ENCODE results near the gene RHBDD2. TPM values are rescaled to one million over a fixed set of nuclear protein-coding genes. Genes with fewer than 3 reads are reported as not detected.
A peak's percentile ranks its signal among the peaks of the same experiment; 100 is the strongest.

Gene RHBDD2
- total and polyA plus RNA-seq, 9 of the 15 experiments (the other 6 are each of a cell fraction or from before 2014, with no cell fraction given): 3.3 to 36.7 (median 17.9) TPM

- Histone ChIP-seq H3K79me2 (ENCODE audit: control insufficient read depth, insufficient read depth, low read length) (peaks cover 6% of the 10 kb centered on the region), H3K27me3 (ENCODE audit: control insufficient read depth in 2 of 2, insufficient read depth in 2 of 2, low read length in 2 of 2) (no peaks in the 10 kb centered on the region), H3K4me3 (no peak overlapping the region), H3K9me3 (replicated peaks; ENCODE audit: control insufficient read depth, insufficient read depth, low read depth, low read length) (no peaks in the 10 kb centered on the region), H3K4me1 (replicated peaks in 1 of 2; ENCODE audit: control insufficient read depth in 2 of 2, insufficient read depth in 2 of 2, low read length in 2 of 2) (peaks cover 5 to 19% of the 10 kb centered on the region in 2 experiments; a peak in 4 of 5 replicates), H3K9me1 (ENCODE audit: control insufficient read depth, insufficient read depth, low read length) (no peaks in the 10 kb centered on the region), H3K36me3 (ENCODE audit: control insufficient read depth, insufficient read depth, low read length) (peaks cover 71% of the 10 kb centered on the region), H4K20me1 (replicated peaks; ENCODE audit: control insufficient read depth, insufficient read depth, low read length) (no peaks in the 10 kb centered on the region; the same call in 1 of the 2 replicates), H2AFZ (ENCODE audit: low read depth, low read length) (no peak overlapping the region), H3K4me2 (ENCODE audit: insufficient read depth, low read length) (no peak overlapping the region), H3K9ac (ENCODE audit: insufficient read depth in 1 of 2, low read depth in 2 of 2, low read length in 2 of 2) (no peak overlapping the region), H3K27ac (ENCODE audit: extremely low read depth, low read depth, low read length) (no peak overlapping the region)
- POLR2A ChIA-PET: interaction anchor here (0.6 to 4.1 kb wide), 4 partner anchors 12 to 168 kb away, joined by 3 to 20 read pairs (median 4); no protein-coding TSS in a partner anchor
- WGBS (ENCODE audit: insufficient coverage, low coverage, missing lambda C conversion rate): 87% methylated on average over 3 of the region's 3 CpGs
- FAIRE-seq (no peak), ATAC-seq (no peak), DNase-seq (ENCODE audit: extremely low read depth in 1 of 4, low spot score in 3 of 4) (no peak)
- intact Hi-C loops (cut with micrococcal nuclease) (no loop called here), in situ Hi-C loops (cut with MboI) (no loop called here)
- no TSS peak for BruUV-seq (replicated peaks)
- TF ChIP-seq, protein P1, sequence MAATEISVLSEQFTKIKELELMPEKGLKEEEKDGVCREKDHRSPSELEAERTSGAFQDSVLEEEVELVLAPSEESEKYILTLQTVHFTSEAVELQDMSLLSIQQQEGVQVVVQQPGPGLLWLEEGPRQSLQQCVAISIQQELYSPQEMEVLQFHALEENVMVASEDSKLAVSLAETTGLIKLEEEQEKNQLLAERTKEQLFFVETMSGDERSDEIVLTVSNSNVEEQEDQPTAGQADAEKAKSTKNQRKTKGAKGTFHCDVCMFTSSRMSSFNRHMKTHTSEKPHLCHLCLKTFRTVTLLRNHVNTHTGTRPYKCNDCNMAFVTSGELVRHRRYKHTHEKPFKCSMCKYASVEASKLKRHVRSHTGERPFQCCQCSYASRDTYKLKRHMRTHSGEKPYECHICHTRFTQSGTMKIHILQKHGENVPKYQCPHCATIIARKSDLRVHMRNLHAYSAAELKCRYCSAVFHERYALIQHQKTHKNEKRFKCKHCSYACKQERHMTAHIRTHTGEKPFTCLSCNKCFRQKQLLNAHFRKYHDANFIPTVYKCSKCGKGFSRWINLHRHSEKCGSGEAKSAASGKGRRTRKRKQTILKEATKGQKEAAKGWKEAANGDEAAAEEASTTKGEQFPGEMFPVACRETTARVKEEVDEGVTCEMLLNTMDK (IDR thresholded peaks at IDR 0.05; ENCODE audit: borderline replicate concordance, insufficient read depth, low read depth, low read length, poor library complexity, severe bottlenecking): no peak
- TF ChIP-seq ZNF408 (CRISPR knock-in tag; IDR thresholded peaks at IDR 0.05; ENCODE audit: low read depth) (no peak), SMC3 (conservative IDR thresholded peaks at IDR 0.05; ENCODE audit: insufficient read depth, low read depth, low read length) (no peak), GTF2F1 (IDR thresholded peaks at IDR 0.05; ENCODE audit: low read depth, low read length) (no peak), PHB (CRISPR knock-in tag; IDR thresholded peaks at IDR 0.05) (no peak), ZNF134 (CRISPR knock-in tag; conservative IDR thresholded peaks at IDR 0.05) (0 out of 2 replicates have a peak, but pooled peaks have one; percentile 23)
- CTCF ChIA-PET (ENCODE audit: low intra/inter-chr PET ratio): no interaction called here
Observed at GRCh38 chr7:75885036-75885435, 6.2 kb downstream of the RHBDD2 start.

Data from K562 (cell line).